Measurements from ENCODE around the gene HEXD. TPM values are rescaled to one million over a fixed set of nuclear protein-coding genes. Genes with fewer than 3 reads are reported as not detected.
A peak's percentile ranks its signal among the peaks of the same experiment; 100 is the strongest.
"Not testable (repeated sequence)": the region's sequence is repeated elsewhere in the genome, so short reads cannot be mapped to it uniquely, and the experiment has no call there.

The HEXD gene
- total RNA-seq, 4 donors from 2014 or later: 10.6 to 42.0 (median 12.9) TPM

GRCh38 chr17:82376042-82376730, 42.0 kb upstream of the HEXD start:
- H3K4me1 ChIP-seq: peaks cover 6 to 25% (median 11%) of the 10 kb centered on the region in 3 donors
- no peaks in the 10 kb centered on the region for H3K9me3 ChIP-seq
- H3K36me3 ChIP-seq: no peaks in the 10 kb centered on the region
- peaks cover 12 to 96% (median 18%) of the 10 kb centered on the region in 4 donors for H3K27me3 ChIP-seq
- TF ChIP-seq CTCF (IDR thresholded peaks at IDR 0.05): no peak
- TF ChIP-seq POLR2A (IDR thresholded peaks at IDR 0.05): no peak
- H3K27ac ChIP-seq: no peak overlapping the region
- 52 to 63% methylated on average over 5 to 10 of the region's 16 CpGs for WGBS, 2 donors
- DNase-seq: no peak
- no peak overlapping the region for H3K4me3 ChIP-seq
- intact Hi-C loops (cut with DNase I): no loop called here

- WGBS, 2 donors: 0 to 54% methylated on average over 2 to 3 of the region's 5 CpGs
- intact Hi-C loops (cut with DNase I); H3K4me3 ChIP-seq; H3K27ac ChIP-seq; DNase-seq; H3K9me3 ChIP-seq; H3K36me3 ChIP-seq: not testable (repeated sequence)
- Histone ChIP-seq H3K27me3 (peaks cover 3 to 95% (median 11%) of the 10 kb centered on the region in 4 donors), H3K4me1 (peaks cover 0 to 19% (median 0%) of the 10 kb centered on the region in 3 donors)
Measured at GRCh38 chr17:82377294-82377693, 40.9 kb upstream of the HEXD start.

GRCh38 chr17:82377924-82378740, 40.0 kb upstream of the HEXD start:
- Histone ChIP-seq H3K4me3 (no peak overlapping the region), H3K27me3 (peaks cover 0 to 95% (median 9%) of the 10 kb centered on the region in 4 donors), H3K9me3 (no peaks in the 10 kb centered on the region), H3K4me1 (peaks cover 0 to 18% (median 0%) of the 10 kb centered on the region in 3 donors), H3K27ac (no peak overlapping the region), H3K36me3 (no peaks in the 10 kb centered on the region)
- intact Hi-C loops (cut with DNase I): no loop called here
- DNase-seq: no peak
- TF ChIP-seq CTCF (IDR thresholded peaks at IDR 0.05) (no peak), POLR2A (IDR thresholded peaks at IDR 0.05) (no peak)
- WGBS, 2 donors: 76 to 77% methylated on average over 23 to 25 of the region's 31 CpGs

GRCh38 chr17:82378741-82379021, 39.5 kb upstream of the HEXD start:
- WGBS, 2 donors: 35% methylated on average over 9 of the region's 10 CpGs; no CpG with 5 or more reads in 1 of the 2 donors
- TF ChIP-seq POLR2A (IDR thresholded peaks at IDR 0.05): no peak
- TF ChIP-seq CTCF (IDR thresholded peaks at IDR 0.05): no peak
- Histone ChIP-seq H3K9me3 (no peaks in the 10 kb centered on the region), H3K27ac (no peak overlapping the region), H3K27me3 (peaks cover 3 to 95% (median 9%) of the 10 kb centered on the region in 4 donors), H3K36me3 (no peaks in the 10 kb centered on the region), H3K4me1 (peaks cover 0 to 21% (median 0%) of the 10 kb centered on the region in 3 donors), H3K4me3 (no peak overlapping the region)
- DNase-seq: no peak
- intact Hi-C loops (cut with DNase I): no loop called here

- Histone ChIP-seq H3K4me3 (peak overlapping the region in 1 of 4 donors; percentile 18), H3K4me1 (peaks cover 0 to 38% (median 17%) of the 10 kb centered on the region in 3 donors), H3K9me3 (no peaks in the 10 kb centered on the region), H3K36me3 (no peaks in the 10 kb centered on the region), H3K27ac (no peak overlapping the region), H3K27me3 (peaks cover 0 to 95% (median 5%) of the 10 kb centered on the region in 4 donors)
- WGBS, 2 donors: 36 to 47% methylated on average over 23 of the region's 23 CpGs
- TF ChIP-seq CTCF (IDR thresholded peaks at IDR 0.05) (no peak), POLR2A (IDR thresholded peaks at IDR 0.05) (no peak)
- no peak for DNase-seq
- intact Hi-C loops (cut with DNase I): no loop called here
Measured at GRCh38 chr17:82380860-82381702, 37.1 kb upstream of the HEXD start.

GRCh38 chr17:82381703-82382009, 36.5 kb upstream of the HEXD start:
- peaks cover 0 to 95% (median 5%) of the 10 kb centered on the region in 4 donors for H3K27me3 ChIP-seq
- H3K36me3 ChIP-seq; H3K4me3 ChIP-seq; H3K9me3 ChIP-seq; H3K27ac ChIP-seq; DNase-seq; intact Hi-C loops (cut with DNase I): not testable (repeated sequence)
- H3K4me1 ChIP-seq: peaks cover 4 to 43% (median 19%) of the 10 kb centered on the region in 3 donors
- 46% methylated on average over 7 to 10 of the region's 10 CpGs for WGBS, 2 donors

GRCh38 chr17:82382220-82382932, 35.8 kb upstream of the HEXD start:
- H3K27ac ChIP-seq; H3K36me3 ChIP-seq; intact Hi-C loops (cut with DNase I); DNase-seq; H3K9me3 ChIP-seq; H3K4me3 ChIP-seq: not testable (repeated sequence)
- Histone ChIP-seq H3K4me1 (peaks cover 10 to 51% (median 26%) of the 10 kb centered on the region in 3 donors), H3K27me3 (peaks cover 0 to 99% (median 5%) of the 10 kb centered on the region in 4 donors)
- WGBS, 2 donors: 78 to 86% methylated on average over 7 to 8 of the region's 21 CpGs

All from esophagus squamous epithelium (tissue), 5 donors.